ENCODE results near the gene TRAF6.

TRAF6 gene, protein sequence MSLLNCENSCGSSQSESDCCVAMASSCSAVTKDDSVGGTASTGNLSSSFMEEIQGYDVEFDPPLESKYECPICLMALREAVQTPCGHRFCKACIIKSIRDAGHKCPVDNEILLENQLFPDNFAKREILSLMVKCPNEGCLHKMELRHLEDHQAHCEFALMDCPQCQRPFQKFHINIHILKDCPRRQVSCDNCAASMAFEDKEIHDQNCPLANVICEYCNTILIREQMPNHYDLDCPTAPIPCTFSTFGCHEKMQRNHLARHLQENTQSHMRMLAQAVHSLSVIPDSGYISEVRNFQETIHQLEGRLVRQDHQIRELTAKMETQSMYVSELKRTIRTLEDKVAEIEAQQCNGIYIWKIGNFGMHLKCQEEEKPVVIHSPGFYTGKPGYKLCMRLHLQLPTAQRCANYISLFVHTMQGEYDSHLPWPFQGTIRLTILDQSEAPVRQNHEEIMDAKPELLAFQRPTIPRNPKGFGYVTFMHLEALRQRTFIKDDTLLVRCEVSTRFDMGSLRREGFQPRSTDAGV

DNA sequence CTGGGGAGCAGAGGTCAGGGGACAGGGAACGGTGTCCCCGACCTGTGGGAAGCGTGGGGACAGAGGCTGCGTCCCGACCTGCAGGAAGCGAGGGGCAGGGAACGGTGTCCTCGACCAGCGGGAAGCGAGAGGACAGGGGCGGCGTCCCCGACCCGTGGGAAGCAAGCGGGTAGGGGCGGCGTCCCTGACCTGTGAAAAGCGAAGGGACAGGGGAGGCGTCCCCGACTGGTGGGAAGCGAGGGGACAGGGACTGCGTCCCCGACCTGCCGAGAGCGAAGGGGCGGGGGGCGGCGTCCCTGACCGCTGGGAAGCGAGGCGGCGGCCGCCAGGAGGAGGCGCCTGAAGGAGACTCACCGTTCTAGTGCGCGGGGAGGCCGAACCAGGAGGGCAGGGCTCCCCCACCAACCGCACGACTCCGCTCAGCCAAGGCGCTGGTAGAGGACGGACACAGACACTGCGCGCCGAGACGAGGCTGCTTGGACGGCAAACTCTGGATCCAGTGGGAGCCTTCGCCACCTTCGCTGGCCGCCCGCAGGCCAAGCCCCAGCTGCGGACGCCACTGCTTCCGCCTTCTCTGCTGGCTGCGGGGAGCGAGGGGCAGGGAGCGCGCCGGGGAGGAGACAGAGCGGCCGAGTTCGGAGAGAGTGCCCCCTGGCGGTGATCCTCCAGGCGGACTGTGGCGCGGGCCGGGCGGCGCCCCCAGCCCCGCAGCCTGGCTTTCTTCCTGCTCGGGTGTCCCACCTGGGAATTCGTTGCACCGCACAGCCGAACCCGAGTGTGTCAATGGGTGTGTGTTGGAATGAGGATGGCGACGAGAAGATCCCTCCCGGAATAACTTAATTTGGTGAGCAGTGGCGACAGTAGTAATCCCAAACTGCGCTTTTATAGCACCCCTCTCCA is at the start of gene TRAF6:
Gene TRAF6 (minus strand): TSS at position 579 of the 900 bp plus-strand sequence. CDS start 8,757 bp downstream, outside the sequence.
- TF ChIP-seq, protein P1, sequence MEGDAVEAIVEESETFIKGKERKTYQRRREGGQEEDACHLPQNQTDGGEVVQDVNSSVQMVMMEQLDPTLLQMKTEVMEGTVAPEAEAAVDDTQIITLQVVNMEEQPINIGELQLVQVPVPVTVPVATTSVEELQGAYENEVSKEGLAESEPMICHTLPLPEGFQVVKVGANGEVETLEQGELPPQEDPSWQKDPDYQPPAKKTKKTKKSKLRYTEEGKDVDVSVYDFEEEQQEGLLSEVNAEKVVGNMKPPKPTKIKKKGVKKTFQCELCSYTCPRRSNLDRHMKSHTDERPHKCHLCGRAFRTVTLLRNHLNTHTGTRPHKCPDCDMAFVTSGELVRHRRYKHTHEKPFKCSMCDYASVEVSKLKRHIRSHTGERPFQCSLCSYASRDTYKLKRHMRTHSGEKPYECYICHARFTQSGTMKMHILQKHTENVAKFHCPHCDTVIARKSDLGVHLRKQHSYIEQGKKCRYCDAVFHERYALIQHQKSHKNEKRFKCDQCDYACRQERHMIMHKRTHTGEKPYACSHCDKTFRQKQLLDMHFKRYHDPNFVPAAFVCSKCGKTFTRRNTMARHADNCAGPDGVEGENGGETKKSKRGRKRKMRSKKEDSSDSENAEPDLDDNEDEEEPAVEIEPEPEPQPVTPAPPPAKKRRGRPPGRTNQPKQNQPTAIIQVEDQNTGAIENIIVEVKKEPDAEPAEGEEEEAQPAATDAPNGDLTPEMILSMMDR (conservative IDR thresholded peaks at IDR 0.05): peak; percentile 98
- TF ChIP-seq ZFX (IDR thresholded peaks at IDR 0.05): peak; percentile 85
- H3K27ac ChIP-seq: peak within 1 kb of the TSS; percentile 74

DNA sequence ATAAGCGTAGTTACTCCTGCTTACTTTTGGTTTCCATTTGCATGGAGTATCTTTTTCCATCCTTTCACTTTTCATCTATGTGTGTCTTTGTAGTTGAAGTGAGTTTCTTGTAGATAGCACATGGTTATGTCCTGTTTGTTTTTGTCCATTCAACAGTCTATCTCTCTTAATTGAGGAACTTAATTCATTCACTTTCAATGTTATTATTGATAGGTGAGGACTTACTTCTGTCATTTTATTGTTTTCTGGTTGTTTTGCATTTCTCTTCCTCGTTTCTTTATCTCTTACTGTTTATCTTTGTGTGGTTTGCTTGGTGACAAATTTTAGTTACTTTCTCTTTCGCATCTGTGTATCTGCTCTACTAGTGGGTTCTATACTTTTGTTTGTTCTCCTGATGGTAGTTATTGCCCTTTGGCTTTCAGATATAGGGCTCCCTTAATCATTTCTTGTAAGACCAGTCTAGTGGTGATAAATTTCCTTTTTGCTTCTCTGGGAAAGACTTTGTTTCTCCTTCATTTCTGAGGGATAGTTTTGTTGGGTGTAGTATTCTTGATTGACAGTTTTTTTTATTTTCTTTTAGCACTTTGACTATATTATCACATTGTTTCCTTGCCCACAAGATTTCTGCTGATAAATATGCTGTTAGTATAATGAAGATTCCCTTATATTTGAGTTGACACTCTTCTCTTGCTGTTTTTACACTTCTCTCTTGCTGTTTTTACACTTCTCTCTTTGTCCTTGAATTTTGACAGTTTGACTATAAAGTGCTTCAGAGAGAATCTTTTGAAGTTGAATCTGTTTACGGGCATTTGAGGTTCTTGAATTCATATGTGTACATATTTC is 48.7 kb upstream of the TRAF6 start:
- H3K27ac ChIP-seq: no peak overlapping the region
- no peak for TF ChIP-seq ZFX (IDR thresholded peaks at IDR 0.05)
- TF ChIP-seq, protein P1 (conservative IDR thresholded peaks at IDR 0.05): no peak

DNA sequence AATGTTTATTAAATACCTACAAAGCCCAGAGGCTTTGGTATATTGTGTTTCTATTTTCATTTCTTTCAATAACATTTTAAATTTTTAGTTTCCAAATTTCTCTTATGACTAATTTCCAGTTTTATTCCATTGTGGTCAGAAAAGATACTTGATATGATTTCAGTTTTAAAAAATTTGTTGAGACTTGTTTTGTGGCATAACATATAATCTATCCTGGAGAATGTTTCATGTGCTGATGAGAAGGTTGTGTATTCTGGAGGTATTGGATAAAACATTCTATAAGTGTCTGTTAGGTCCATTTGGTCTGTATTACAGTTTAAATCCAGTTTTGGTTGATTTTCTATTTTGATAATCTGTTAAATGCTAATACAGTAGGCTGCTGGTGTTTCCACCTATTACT is 47.9 kb upstream of the TRAF6 start:
- no peak for TF ChIP-seq ZFX (IDR thresholded peaks at IDR 0.05)
- TF ChIP-seq, protein P1 (conservative IDR thresholded peaks at IDR 0.05): no peak

DNA sequence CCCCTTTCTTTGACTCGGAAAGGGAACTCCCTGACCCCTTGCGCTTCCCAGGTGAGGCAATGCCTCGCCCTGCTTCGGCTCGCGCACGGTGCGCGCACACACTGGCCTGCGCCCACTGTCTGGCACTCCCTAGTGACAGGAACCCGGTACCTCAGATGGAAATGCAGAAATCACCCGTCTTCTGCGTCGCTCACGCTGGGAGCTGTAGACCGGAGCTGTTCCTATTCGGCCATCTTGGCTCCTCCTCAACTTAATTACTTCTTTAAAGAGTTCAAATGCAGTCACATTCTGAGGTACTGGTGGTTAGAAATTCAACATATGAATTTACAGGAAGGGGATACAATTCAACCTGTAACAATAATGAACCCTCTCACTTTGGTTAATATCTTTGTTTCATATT is 47.3 kb upstream of the TRAF6 start:
- 0 out of 2 replicates have a peak overlapping the region, but pooled peaks have one; percentile 25 for H3K27ac ChIP-seq
- TF ChIP-seq, protein P1 (conservative IDR thresholded peaks at IDR 0.05): peak; percentile 7; the same call in 1 of the 2 replicates

More for the DNA sequence above, 47.9 kb upstream of the TRAF6 start:
- H3K27ac ChIP-seq: no peak overlapping the region

DNA sequence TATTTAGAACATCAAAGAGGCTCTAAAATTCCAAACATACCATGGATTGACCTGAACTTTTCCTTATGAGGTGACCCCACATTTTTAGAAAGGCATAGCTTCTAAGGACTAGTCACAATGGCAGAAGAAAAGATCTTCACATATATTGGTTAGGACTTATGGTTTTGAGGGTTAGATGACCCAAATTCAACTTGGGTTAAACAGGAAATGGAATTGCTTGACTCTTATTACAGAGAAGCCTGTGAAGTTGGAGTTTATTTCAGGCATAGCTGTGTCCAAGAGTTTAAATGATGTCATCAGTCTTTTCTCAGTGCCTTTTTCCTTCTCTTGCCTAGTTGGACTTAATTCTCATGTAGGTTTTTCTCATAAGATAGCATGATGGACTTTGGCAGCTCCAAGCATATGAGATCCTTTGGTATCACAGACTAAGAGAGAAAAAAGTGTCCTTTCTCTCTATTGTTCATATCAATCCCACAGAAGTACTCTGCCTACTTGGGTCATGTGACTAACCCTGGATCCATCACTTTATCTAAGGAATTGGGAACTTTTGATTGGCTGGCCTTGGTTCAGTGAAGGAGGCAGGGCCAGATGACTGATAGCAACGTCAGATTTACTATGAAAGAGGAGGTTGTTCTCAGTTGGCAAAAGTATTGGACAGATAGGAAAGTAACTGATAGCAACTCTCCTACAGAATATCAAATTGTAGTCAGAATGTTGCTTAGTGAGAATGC is 40.5 kb upstream of the TRAF6 start:
- TF ChIP-seq, protein P1 (conservative IDR thresholded peaks at IDR 0.05): no peak
- TF ChIP-seq ZFX (IDR thresholded peaks at IDR 0.05): no peak
- H3K27ac ChIP-seq: no peak overlapping the region

DNA sequence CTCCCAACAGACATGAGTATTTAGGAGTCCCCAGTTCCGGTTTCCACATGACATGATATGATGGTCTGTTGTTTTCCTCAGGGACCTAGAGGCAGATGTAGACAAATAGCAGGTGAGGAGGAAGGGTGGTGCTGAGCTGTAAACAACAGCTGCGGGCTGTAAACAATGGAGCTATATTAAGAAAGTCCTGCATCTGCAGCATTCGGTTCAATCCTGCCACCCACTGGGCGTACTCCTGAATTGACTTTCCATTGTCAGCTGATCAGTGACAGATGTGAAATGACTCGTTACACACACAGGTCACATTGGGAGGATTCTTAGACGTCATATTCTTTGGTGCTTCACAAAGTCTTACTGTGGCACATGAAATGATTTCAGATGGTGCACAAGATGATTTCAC is 30.9 kb upstream of the TRAF6 start:
- TF ChIP-seq, protein P1 (conservative IDR thresholded peaks at IDR 0.05): peak; percentile 58
- TF ChIP-seq ZFX (IDR thresholded peaks at IDR 0.05): no peak
- no peak overlapping the region for H3K27ac ChIP-seq
